Epithelial cell of proximal tubule (primary cell): ENCODE data around the gene MUSTN1. TPM values are rescaled to one million over a fixed set of nuclear protein-coding genes. Genes with fewer than 3 reads are reported as not detected.

Experiments used
- DNase-seq: peaks from one replicate; pipeline ENCODE4 v3.0.0-alpha.2; 2011; ENCODE audit warnings: low read depth
- H3K4me3 ChIP-seq: 2 replicates; pipeline ENCODE4 v1.5.1; 2011; ENCODE audit warnings: low read depth, mild to moderate bottlenecking, low read length
- CTCF ChIP-seq: conservative IDR thresholded peaks from 2 replicates; pipeline ENCODE4 v1.5.1; 2012; ENCODE audit warnings: low read depth, mild to moderate bottlenecking, low read length
- total RNA-seq: library from RNA; depleted of rRNA; stranded (reverse); fragments of >200 nt; gene quantifications from 2 replicates; pipeline ENCODE4 v1.2.3, GENCODE V29; 2015

The MUSTN1 gene
- total RNA-seq, 1 donor from 2014 or later: not detected

GRCh38 chr3:52829482-52829881, 5.3 kb downstream of the MUSTN1 start:
- TF ChIP-seq CTCF: no peak
- no peak for DNase-seq
- H3K4me3 ChIP-seq: no peak overlapping the region

- peak; percentile 50 for TF ChIP-seq CTCF
- peak; percentile 37 for DNase-seq
- peak overlapping the region; percentile 22 for H3K4me3 ChIP-seq
Observed at GRCh38 chr3:52827866-52828376, 6.9 kb downstream of the MUSTN1 start.

- H3K4me3 ChIP-seq: peak overlapping the region; percentile 22
- no peak for TF ChIP-seq CTCF
- no peak for DNase-seq
Observed at GRCh38 chr3:52827441-52827840, 7.4 kb downstream of the MUSTN1 start.

- TF ChIP-seq CTCF: no peak
- no peak for DNase-seq
- H3K4me3 ChIP-seq: no peak overlapping the region
Observed at GRCh38 chr3:52824037-52824436, 10.8 kb downstream of the MUSTN1 start.

- no peak overlapping the region for H3K4me3 ChIP-seq
- DNase-seq: no peak
- TF ChIP-seq CTCF: no peak
Observed at GRCh38 chr3:52822363-52822762, 12.5 kb downstream of the MUSTN1 start.

GRCh38 chr3:52820736-52821135, 14.1 kb downstream of the MUSTN1 start:
- no peak overlapping the region for H3K4me3 ChIP-seq
- DNase-seq: no peak
- peak; percentile 66 for TF ChIP-seq CTCF

GRCh38 chr3:52819936-52820335, 14.9 kb downstream of the MUSTN1 start:
- no peak for DNase-seq
- no peak for TF ChIP-seq CTCF
- H3K4me3 ChIP-seq: no peak overlapping the region
